Breast epithelium (tissue), 4 donors: ENCODE data around the gene ST6GALNAC3. TPM values are rescaled to one million over a fixed set of nuclear protein-coding genes. Genes with fewer than 3 reads are reported as not detected.
"Not testable (repeated sequence)": the region's sequence is repeated elsewhere in the genome, so short reads cannot be mapped to it uniquely, and the experiment has no call there.

Source experiments
- DNase-seq, 2 donors: peaks; one replicate each; pipeline ENCODE4 v3.0.0-alpha.2; 2019; ENCODE audit warnings: low spot score in 2 of 2
- H3K27ac ChIP-seq, 2 donors: fragments of 200-600 bp; sonication (generic) in 1 of 2; one replicate each; pipeline ENCODE4 v1.5.1; 2016 to 2019; ENCODE audit warnings: mild to moderate bottlenecking in 1 of 2
- H3K27me3 ChIP-seq, 2 donors: fragments of 200-600 bp; sonication (generic) in 1 of 2; one replicate each; pipeline versions ENCODE4 v1.5.1 to v1.6.0; 2017 to 2019; ENCODE audit warnings: control low read depth in 1 of 2, mild to moderate bottlenecking in 1 of 2
- H3K36me3 ChIP-seq: fragments of 200-600 bp; one replicate; pipeline ENCODE4 v1.5.1; 2019
- H3K4me1 ChIP-seq, 2 donors: fragments of 200-600 bp; sonication (generic); one replicate each; pipeline ENCODE4 v1.5.1; 2016 to 2019; ENCODE audit warnings: control low read depth in 1 of 2
- H3K4me3 ChIP-seq, 3 donors: fragments of 200-600 bp; sonication (generic); 1 replicate in 2 of 3; 2 replicates in 1 of 3; pipeline ENCODE4 v1.5.1; 2016 to 2019; ENCODE audit warnings: mild to moderate bottlenecking in 3 of 3, moderate library complexity in 2 of 3
- H3K9me3 ChIP-seq, 2 donors: fragments of 200-600 bp; sonication (generic) in 1 of 2; one replicate each; pipeline ENCODE4 v1.5.1; 2016 to 2019; ENCODE audit warnings: control low read depth in 1 of 2
- POLR2A ChIP-seq: fragments of 450-650 bp; IDR thresholded peaks from one replicate; pipeline ENCODE4 v1.6.1; 2016; ENCODE audit warnings: antibody characterized with exemption, mild to moderate bottlenecking, moderate library complexity
- POLR2AphosphoS5 ChIP-seq, 3 donors: sonication (generic); formaldehyde crosslinking; IDR thresholded peaks; one replicate each; pipeline ENCODE4 v1.6.1; 2017; ENCODE audit warnings: antibody characterized with exemption in 3 of 3
- intact Hi-C: fragments of 100-400 bp; cut with DNase I; formaldehyde crosslinking; loops from one replicate; pipeline ENCODE4 v1.15.1; 2023; ENCODE audit warnings: low total_unique reads
- total RNA-seq, 3 donors: library from RNA; depleted of rRNA; stranded (reverse); fragments of >200 nt; gene quantifications; one replicate each; pipeline ENCODE4 v1.1.0, GENCODE V29; 2016
- TF ChIP-seq, protein P1 (sequence below), 3 donors: fragments of 450-650 bp; IDR thresholded peaks; one replicate each; pipeline ENCODE4 v1.5.1; 2016 to 2017; ENCODE audit warnings: antibody characterized with exemption in 3 of 3, mild to moderate bottlenecking in 3 of 3, moderate library complexity in 3 of 3

Gene ST6GALNAC3
- total RNA-seq, 3 donors from 2014 or later = 4.1 to 14.4 (median 8.5) TPM

DNA sequence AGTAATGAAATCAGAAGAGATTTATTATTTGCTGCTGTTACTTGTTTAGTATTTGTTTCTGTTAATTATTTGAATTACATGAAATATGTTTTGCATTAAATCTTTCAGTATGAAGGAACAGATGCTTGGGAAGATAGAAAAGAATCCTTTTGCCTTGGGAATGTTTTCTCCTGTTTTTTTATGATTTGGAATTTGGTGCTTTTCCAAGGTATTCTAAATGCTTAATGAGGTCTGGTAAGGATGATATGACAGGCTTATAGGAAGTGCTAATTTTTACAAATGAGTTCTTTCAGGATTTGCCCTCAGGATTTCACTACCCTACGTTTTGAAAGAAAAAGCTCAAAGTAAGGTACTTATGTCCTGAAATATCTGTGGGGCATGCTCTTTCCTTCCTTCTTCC lies 25.6 kb upstream of the ST6GALNAC3 start:
- intact Hi-C loops = no loop called here
- Histone ChIP-seq H3K9me3 (peaks cover 0 to 3% of the 10 kb centered on the region in 2 donors), H3K36me3 (no peaks in the 10 kb centered on the region), H3K4me3 (no peak overlapping the region), H3K27ac (no peak overlapping the region), H3K27me3 (no peaks in the 10 kb centered on the region), H3K4me1 (no peaks in the 10 kb centered on the region)
- DNase-seq = no peak
- TF ChIP-seq POLR2A = no peak
- no peak for TF ChIP-seq POLR2AphosphoS5 (IDR thresholded peaks at IDR 0.05)
- TF ChIP-seq, protein P1, sequence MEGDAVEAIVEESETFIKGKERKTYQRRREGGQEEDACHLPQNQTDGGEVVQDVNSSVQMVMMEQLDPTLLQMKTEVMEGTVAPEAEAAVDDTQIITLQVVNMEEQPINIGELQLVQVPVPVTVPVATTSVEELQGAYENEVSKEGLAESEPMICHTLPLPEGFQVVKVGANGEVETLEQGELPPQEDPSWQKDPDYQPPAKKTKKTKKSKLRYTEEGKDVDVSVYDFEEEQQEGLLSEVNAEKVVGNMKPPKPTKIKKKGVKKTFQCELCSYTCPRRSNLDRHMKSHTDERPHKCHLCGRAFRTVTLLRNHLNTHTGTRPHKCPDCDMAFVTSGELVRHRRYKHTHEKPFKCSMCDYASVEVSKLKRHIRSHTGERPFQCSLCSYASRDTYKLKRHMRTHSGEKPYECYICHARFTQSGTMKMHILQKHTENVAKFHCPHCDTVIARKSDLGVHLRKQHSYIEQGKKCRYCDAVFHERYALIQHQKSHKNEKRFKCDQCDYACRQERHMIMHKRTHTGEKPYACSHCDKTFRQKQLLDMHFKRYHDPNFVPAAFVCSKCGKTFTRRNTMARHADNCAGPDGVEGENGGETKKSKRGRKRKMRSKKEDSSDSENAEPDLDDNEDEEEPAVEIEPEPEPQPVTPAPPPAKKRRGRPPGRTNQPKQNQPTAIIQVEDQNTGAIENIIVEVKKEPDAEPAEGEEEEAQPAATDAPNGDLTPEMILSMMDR (IDR thresholded peaks at IDR 0.05) = no peak

DNA sequence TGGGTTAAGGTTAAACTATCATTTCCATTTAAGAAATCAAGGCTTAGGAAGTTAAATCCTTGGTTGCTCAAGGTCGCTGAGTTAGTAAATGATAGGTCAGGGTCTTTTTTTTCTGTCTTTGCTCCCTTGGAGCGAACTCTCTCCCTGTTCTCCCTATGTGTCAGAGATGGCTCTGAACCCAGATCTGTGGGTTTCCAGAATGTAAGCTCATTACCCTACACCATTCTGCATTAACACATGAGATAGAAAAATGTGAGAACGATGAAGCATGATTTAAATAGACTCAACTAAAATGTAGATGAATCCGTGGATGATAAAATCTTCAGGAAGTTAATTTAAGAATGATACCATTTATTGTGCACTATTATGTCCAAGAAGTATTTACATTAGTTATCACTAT lies 25.0 kb upstream of the ST6GALNAC3 start:
- H3K4me3 ChIP-seq = no peak overlapping the region
- TF ChIP-seq, protein P1 (IDR thresholded peaks at IDR 0.05) = no peak
- no peak for TF ChIP-seq POLR2AphosphoS5 (IDR thresholded peaks at IDR 0.05)
- TF ChIP-seq POLR2A = no peak
- no peak for DNase-seq
- H3K27me3 ChIP-seq = no peaks in the 10 kb centered on the region
- H3K27ac ChIP-seq = no peak overlapping the region
- no peaks in the 10 kb centered on the region for H3K4me1 ChIP-seq
- H3K9me3 ChIP-seq = peaks cover 0 to 3% of the 10 kb centered on the region in 2 donors
- H3K36me3 ChIP-seq = no peaks in the 10 kb centered on the region
- intact Hi-C loops = no loop called here

DNA sequence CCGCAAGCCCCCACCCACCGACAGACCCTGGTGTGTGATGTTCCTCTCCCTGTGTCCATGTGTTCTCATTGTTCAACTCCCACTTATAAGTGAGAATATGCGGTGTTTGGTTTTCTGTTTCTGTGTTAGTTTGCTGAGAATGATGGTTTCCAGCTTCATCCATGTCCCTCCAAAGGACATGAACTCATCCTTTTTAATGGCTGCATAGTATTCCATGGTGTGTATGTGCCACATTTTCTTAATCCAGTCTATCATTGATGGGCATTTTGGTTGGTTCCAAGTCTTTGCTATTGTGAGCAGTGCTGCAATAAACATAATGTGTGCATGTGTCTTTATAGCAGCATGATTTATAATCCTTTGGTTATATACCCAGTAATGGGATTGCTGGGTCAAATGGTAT lies 24.5 kb upstream of the ST6GALNAC3 start:
- intact Hi-C loops, H3K4me1 ChIP-seq, H3K36me3 ChIP-seq, H3K27ac ChIP-seq, DNase-seq, H3K27me3 ChIP-seq, H3K9me3 ChIP-seq, H3K4me3 ChIP-seq: not testable (repeated sequence)

DNA sequence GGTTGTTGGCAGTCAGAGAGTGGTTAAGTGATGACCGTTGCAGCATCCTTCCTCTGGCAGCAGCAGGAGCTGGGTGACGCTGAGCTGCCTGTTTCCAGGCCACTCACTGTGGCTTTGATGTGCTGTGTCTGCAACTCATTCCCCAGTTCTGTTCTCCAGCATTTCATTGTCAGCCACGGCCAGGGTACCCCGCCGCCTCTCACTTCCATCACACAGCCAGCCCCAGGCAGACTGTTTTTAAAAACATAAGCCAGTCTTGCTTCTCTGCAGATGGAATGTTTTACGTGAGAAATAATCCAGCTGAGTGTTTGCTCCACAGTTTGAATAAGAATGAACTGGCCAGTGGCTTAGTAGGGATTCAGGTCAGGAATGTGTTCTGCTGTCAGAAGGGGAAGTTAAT lies 21.5 kb upstream of the ST6GALNAC3 start:
- Histone ChIP-seq H3K4me1 (no peaks in the 10 kb centered on the region), H3K27me3 (peaks cover 0 to 8% of the 10 kb centered on the region in 2 donors), H3K36me3 (no peaks in the 10 kb centered on the region), H3K4me3 (no peak overlapping the region), H3K9me3 (peaks cover 0 to 3% of the 10 kb centered on the region in 2 donors), H3K27ac (no peak overlapping the region)
- intact Hi-C loops = no loop called here
- DNase-seq = no peak
- TF ChIP-seq POLR2A (no peak), POLR2AphosphoS5 (IDR thresholded peaks at IDR 0.05) (no peak)
- TF ChIP-seq, protein P1 (IDR thresholded peaks at IDR 0.05) = no peak

DNA sequence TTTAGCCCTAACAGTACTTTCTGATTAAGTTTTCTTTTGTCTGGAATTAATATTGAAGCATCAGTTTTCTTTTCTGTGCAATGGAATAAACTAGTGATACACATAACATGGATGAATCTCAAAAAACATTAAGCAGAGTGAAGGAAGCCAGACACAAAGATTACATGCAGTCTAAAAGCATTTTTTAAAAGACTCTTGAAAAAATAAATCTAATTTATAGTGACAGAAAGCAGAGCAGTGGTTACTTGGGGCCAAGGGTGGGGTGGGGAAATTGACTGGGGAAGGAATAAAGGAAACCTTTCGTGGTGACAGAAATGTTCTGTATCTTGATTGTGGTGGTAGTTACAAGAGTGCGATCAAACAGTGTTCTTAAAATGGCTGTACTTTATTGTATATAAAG lies 20.2 kb upstream of the ST6GALNAC3 start:
- Histone ChIP-seq H3K36me3 (no peaks in the 10 kb centered on the region), H3K4me3 (no peak overlapping the region), H3K27me3 (peaks cover 0 to 8% of the 10 kb centered on the region in 2 donors), H3K27ac (no peak overlapping the region), H3K9me3 (peaks cover 0 to 3% of the 10 kb centered on the region in 2 donors), H3K4me1 (no peaks in the 10 kb centered on the region)
- DNase-seq = no peak
- no peak for TF ChIP-seq POLR2AphosphoS5 (IDR thresholded peaks at IDR 0.05)
- TF ChIP-seq, protein P1 (IDR thresholded peaks at IDR 0.05) = no peak
- no peak for TF ChIP-seq POLR2A
- intact Hi-C loops = no loop called here

DNA sequence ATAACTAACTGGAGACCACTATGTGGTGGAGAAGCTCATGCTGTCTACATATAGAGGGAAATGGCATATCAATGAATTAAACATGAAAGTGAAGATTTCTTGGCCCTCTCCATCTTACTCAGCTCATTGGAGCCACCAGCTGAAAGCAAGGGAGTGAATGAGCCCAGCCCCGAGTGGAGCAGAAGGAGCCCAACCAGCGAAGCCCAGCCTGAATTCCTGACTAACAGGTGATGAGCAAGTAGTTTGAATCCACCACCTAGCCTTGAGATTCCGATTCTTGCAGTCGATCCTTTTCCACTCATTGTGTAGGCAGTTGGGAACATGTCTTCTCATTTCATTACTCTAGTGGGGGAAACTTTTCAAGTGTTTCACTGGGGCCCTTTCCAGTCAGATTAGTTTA lies 18.6 kb upstream of the ST6GALNAC3 start:
- Histone ChIP-seq H3K27ac (no peak overlapping the region), H3K27me3 (peaks cover 0 to 8% of the 10 kb centered on the region in 2 donors), H3K9me3 (no peaks in the 10 kb centered on the region), H3K36me3 (no peaks in the 10 kb centered on the region), H3K4me1 (no peaks in the 10 kb centered on the region), H3K4me3 (no peak overlapping the region)
- intact Hi-C loops = no loop called here
- TF ChIP-seq, protein P1 (IDR thresholded peaks at IDR 0.05) = no peak
- no peak for TF ChIP-seq POLR2AphosphoS5 (IDR thresholded peaks at IDR 0.05)
- no peak for TF ChIP-seq POLR2A
- DNase-seq = no peak
